ENCODE results near the gene ARPC2. TPM values are rescaled to one million over a fixed set of nuclear protein-coding genes. Genes with fewer than 3 reads are reported as not detected.

Gene ARPC2
- total and polyA plus RNA-seq, 2 of the 13 experiments (the other 11 are each of a cell fraction or from before 2014, with no cell fraction given): 168 to 303 TPM

DNA sequence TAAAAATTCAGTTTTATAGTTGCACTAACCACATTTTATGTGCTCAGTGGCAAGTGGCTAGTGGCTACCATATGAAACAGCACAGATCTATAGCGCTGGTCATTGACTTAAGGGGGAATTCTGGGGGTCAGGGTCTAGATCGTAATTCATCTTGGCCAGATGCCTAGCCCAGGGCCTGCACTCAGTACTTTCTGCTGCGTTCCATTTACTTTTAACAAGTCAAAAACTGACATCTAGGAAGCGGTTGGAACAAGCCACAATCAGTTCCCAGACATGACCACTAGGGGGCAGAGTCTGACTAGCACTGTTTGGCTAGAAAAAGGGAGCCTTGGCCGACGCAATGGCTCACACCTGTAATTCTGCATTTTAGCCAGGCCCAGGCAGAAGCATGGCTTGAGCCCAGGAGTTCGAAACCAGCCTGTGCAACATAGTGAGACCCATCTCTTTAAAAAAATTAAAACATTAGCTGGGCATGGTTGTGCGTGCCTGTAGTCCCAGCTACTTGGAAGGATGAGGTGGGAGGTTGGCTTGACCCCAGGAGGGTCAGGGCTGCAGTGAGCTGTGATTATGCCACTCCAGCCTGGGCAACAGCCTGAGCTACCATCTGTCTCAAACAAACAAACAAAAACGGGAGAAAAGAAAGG, 84.3 kb downstream of the ARPC2 start (continued):
- TF ChIP-seq, protein P1, sequence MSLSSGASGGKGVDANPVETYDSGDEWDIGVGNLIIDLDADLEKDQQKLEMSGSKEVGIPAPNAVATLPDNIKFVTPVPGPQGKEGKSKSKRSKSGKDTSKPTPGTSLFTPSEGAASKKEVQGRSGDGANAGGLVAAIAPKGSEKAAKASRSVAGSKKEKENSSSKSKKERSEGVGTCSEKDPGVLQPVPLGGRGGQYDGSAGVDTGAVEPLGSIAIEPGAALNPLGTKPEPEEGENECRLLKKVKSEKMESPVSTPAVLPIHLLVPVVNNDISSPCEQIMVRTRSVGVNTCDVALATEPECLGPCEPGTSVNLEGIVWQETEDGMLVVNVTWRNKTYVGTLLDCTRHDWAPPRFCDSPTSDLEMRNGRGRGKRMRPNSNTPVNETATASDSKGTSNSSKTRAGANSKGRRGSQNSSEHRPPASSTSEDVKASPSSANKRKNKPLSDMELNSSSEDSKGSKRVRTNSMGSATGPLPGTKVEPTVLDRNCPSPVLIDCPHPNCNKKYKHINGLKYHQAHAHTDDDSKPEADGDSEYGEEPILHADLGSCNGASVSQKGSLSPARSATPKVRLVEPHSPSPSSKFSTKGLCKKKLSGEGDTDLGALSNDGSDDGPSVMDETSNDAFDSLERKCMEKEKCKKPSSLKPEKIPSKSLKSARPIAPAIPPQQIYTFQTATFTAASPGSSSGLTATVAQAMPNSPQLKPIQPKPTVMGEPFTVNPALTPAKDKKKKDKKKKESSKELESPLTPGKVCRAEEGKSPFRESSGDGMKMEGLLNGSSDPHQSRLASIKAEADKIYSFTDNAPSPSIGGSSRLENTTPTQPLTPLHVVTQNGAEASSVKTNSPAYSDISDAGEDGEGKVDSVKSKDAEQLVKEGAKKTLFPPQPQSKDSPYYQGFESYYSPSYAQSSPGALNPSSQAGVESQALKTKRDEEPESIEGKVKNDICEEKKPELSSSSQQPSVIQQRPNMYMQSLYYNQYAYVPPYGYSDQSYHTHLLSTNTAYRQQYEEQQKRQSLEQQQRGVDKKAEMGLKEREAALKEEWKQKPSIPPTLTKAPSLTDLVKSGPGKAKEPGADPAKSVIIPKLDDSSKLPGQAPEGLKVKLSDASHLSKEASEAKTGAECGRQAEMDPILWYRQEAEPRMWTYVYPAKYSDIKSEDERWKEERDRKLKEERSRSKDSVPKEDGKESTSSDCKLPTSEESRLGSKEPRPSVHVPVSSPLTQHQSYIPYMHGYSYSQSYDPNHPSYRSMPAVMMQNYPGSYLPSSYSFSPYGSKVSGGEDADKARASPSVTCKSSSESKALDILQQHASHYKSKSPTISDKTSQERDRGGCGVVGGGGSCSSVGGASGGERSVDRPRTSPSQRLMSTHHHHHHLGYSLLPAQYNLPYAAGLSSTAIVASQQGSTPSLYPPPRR (CRISPR knock-in tag; IDR thresholded peaks at IDR 0.05; ENCODE audit: borderline replicate concordance): 0 out of 2 replicates have a peak, but pooled peaks have one; percentile 25
- TF ChIP-seq ZMYM3 (CRISPR knock-in tag; IDR thresholded peaks at IDR 0.05) (peak; percentile 94), SAP130 (CRISPR knock-in tag; IDR thresholded peaks at IDR 0.05; ENCODE audit: low read depth) (peak; percentile 86), NFIC (IDR thresholded peaks at IDR 0.05; ENCODE audit: low read length) (peak; percentile 54; the same call in 1 of the 2 replicates), TFAP4 (IDR thresholded peaks at IDR 0.05; ENCODE audit: borderline replicate concordance, low read depth) (peak; percentile 28; the same call in 1 of the 2 replicates), POLR2A (IDR thresholded peaks at IDR 0.05; ENCODE audit: insufficient read depth in 1 of 2, low read depth in 2 of 2, low read length in 2 of 2) (no peak), ZNF263 (CRISPR knock-in tag; IDR thresholded peaks at IDR 0.05) (0 out of 2 replicates have a peak, but pooled peaks have one; percentile 30), KLF6 (CRISPR knock-in tag; IDR thresholded peaks at IDR 0.05) (peak; percentile 61; the same call in 1 of the 2 replicates), ZNF841 (CRISPR knock-in tag; IDR thresholded peaks at IDR 0.05; ENCODE audit: borderline replicate concordance) (no peak), MXD4 (CRISPR knock-in tag; IDR thresholded peaks at IDR 0.05) (no peak), ZNF33A (CRISPR knock-in tag; IDR thresholded peaks at IDR 0.05; ENCODE audit: borderline replicate concordance) (no peak), E2F1 (CRISPR knock-in tag; IDR thresholded peaks at IDR 0.05) (0 out of 2 replicates have a peak, but pooled peaks have one; percentile 31), NR2C2 (CRISPR knock-in tag; IDR thresholded peaks at IDR 0.05; ENCODE audit: borderline replicate concordance) (0 out of 2 replicates have a peak, but pooled peaks have one; percentile 43), SIX1 (CRISPR knock-in tag; IDR thresholded peaks at IDR 0.05; ENCODE audit: borderline replicate concordance) (peak; percentile 51; the same call in 1 of the 2 replicates)
- TF ChIP-seq, protein P2, sequence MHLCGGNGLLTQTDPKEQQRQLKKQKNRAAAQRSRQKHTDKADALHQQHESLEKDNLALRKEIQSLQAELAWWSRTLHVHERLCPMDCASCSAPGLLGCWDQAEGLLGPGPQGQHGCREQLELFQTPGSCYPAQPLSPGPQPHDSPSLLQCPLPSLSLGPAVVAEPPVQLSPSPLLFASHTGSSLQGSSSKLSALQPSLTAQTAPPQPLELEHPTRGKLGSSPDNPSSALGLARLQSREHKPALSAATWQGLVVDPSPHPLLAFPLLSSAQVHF (CRISPR knock-in tag; IDR thresholded peaks at IDR 0.05): no peak
- TF ChIP-seq, protein P3, sequence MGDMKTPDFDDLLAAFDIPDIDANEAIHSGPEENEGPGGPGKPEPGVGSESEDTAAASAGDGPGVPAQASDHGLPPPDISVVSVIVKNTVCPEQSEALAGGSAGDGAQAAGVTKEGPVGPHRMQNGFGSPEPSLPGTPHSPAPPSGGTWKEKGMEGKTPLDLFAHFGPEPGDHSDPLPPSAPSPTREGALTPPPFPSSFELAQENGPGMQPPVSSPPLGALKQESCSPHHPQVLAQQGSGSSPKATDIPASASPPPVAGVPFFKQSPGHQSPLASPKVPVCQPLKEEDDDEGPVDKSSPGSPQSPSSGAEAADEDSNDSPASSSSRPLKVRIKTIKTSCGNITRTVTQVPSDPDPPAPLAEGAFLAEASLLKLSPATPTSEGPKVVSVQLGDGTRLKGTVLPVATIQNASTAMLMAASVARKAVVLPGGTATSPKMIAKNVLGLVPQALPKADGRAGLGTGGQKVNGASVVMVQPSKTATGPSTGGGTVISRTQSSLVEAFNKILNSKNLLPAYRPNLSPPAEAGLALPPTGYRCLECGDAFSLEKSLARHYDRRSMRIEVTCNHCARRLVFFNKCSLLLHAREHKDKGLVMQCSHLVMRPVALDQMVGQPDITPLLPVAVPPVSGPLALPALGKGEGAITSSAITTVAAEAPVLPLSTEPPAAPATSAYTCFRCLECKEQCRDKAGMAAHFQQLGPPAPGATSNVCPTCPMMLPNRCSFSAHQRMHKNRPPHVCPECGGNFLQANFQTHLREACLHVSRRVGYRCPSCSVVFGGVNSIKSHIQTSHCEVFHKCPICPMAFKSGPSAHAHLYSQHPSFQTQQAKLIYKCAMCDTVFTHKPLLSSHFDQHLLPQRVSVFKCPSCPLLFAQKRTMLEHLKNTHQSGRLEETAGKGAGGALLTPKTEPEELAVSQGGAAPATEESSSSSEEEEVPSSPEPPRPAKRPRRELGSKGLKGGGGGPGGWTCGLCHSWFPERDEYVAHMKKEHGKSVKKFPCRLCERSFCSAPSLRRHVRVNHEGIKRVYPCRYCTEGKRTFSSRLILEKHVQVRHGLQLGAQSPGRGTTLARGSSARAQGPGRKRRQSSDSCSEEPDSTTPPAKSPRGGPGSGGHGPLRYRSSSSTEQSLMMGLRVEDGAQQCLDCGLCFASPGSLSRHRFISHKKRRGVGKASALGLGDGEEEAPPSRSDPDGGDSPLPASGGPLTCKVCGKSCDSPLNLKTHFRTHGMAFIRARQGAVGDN (CRISPR knock-in tag; IDR thresholded peaks at IDR 0.05): peak; percentile 17; the same call in 1 of the 2 replicates
